DMS153 (cell line): ENCODE results near the gene BCL2.

ENCODE experiments used
- DNase-seq: peaks from one replicate; lab custom pipeline; 2025; lab: John Stamatoyannopoulos, UW

Gene BCL2

GRCh38 chr18:63180971-63181376 lies 138.6 kb downstream of the BCL2 start:
- no peak for DNase-seq

GRCh38 chr18:63180321-63180720 lies 139.2 kb downstream of the BCL2 start:
- no peak for DNase-seq

- DNase-seq = no peak
Measured at GRCh38 chr18:63179422-63179821, 140.1 kb downstream of the BCL2 start.

- no peak for DNase-seq
Measured at GRCh38 chr18:63178971-63179370, 140.6 kb downstream of the BCL2 start.

- DNase-seq = peak; percentile 37
Measured at GRCh38 chr18:63177919-63178821, 141.4 kb downstream of the BCL2 start.

- DNase-seq = no peak
Measured at GRCh38 chr18:63177259-63177658, 142.3 kb downstream of the BCL2 start.

GRCh38 chr18:63175264-63175663 lies 144.3 kb downstream of the BCL2 start:
- no peak for DNase-seq

GRCh38 chr18:63173983-63174382 lies 145.6 kb downstream of the BCL2 start:
- no peak for DNase-seq

- no peak for DNase-seq
Measured at GRCh38 chr18:63169853-63170252, 149.7 kb downstream of the BCL2 start.

- DNase-seq = no peak
Measured at GRCh38 chr18:63168287-63168686, 151.3 kb downstream of the BCL2 start.

GRCh38 chr18:63166142-63166541 lies 153.4 kb downstream of the BCL2 start:
- no peak for DNase-seq

GRCh38 chr18:63164396-63164795 lies 155.2 kb downstream of the BCL2 start:
- no peak for DNase-seq

GRCh38 chr18:63162271-63163014 lies 157.1 kb downstream of the BCL2 start:
- no peak for DNase-seq

GRCh38 chr18:63161761-63162195 lies 157.8 kb downstream of the BCL2 start:
- DNase-seq = peak; percentile 59

- DNase-seq = no peak
Measured at GRCh38 chr18:63161032-63161760, 158.4 kb downstream of the BCL2 start.

- DNase-seq = no peak
Measured at GRCh38 chr18:63160172-63160995, 159.2 kb downstream of the BCL2 start.

- no peak for DNase-seq
Measured at GRCh38 chr18:63159590-63159989, 160.0 kb downstream of the BCL2 start.

- no peak for DNase-seq
Measured at GRCh38 chr18:63158676-63159291, 160.8 kb downstream of the BCL2 start.

- no peak for DNase-seq
Measured at GRCh38 chr18:63158012-63158631, 161.4 kb downstream of the BCL2 start.

GRCh38 chr18:63157293-63158011 lies 162.1 kb downstream of the BCL2 start:
- peak; percentile 32 for DNase-seq
